ENCODE results near the gene UTP18. TPM values are rescaled to one million over a fixed set of nuclear protein-coding genes. Genes with fewer than 3 reads are reported as not detected.
A peak's percentile ranks its signal among the peaks of the same experiment; 100 is the strongest.

The UTP18 gene
- total and polyA plus RNA-seq, 2 of the 13 experiments (the other 11 are each of a cell fraction or from before 2014, with no cell fraction given): 35.2 to 104 TPM

DNA sequence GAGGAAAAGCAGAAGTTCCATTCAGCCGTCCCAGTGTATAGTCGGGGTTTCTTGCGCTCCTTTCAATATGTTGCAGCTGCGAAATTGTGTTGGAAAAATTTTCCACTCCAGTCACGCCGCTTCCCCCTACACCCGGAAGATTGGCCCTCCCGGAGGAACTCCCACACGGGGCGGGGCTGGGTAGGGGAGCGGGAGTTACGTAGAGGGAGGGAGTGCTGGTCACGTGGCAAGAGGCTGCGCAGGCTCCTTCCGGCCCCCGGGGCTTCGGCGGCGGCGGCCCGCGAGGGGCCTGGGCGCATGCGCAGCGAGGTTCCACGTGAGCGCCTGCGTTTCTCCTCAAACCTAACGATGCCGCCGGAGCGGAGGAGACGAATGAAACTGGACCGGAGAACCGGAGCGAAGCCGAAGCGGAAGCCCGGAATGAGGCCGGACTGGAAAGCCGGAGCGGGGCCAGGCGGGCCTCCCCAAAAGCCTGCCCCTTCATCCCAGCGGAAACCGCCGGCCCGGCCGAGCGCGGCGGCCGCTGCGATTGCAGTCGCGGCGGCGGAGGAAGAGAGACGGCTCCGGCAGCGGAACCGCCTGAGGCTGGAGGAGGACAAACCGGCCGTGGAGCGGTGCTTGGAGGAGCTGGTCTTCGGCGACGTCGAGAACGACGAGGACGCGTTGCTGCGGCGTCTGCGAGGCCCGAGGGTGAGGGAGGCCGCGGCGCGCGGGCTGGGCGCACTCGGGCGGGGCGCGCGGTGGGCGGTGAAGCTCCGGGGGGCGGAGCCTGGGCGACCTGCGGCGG, at the start of gene UTP18 (continued):
- TF ChIP-seq, protein P1, sequence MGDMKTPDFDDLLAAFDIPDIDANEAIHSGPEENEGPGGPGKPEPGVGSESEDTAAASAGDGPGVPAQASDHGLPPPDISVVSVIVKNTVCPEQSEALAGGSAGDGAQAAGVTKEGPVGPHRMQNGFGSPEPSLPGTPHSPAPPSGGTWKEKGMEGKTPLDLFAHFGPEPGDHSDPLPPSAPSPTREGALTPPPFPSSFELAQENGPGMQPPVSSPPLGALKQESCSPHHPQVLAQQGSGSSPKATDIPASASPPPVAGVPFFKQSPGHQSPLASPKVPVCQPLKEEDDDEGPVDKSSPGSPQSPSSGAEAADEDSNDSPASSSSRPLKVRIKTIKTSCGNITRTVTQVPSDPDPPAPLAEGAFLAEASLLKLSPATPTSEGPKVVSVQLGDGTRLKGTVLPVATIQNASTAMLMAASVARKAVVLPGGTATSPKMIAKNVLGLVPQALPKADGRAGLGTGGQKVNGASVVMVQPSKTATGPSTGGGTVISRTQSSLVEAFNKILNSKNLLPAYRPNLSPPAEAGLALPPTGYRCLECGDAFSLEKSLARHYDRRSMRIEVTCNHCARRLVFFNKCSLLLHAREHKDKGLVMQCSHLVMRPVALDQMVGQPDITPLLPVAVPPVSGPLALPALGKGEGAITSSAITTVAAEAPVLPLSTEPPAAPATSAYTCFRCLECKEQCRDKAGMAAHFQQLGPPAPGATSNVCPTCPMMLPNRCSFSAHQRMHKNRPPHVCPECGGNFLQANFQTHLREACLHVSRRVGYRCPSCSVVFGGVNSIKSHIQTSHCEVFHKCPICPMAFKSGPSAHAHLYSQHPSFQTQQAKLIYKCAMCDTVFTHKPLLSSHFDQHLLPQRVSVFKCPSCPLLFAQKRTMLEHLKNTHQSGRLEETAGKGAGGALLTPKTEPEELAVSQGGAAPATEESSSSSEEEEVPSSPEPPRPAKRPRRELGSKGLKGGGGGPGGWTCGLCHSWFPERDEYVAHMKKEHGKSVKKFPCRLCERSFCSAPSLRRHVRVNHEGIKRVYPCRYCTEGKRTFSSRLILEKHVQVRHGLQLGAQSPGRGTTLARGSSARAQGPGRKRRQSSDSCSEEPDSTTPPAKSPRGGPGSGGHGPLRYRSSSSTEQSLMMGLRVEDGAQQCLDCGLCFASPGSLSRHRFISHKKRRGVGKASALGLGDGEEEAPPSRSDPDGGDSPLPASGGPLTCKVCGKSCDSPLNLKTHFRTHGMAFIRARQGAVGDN (CRISPR knock-in tag; IDR thresholded peaks at IDR 0.05): peak; percentile 98
- peak; percentile 56 for TF ChIP-seq HNRNPK (IDR thresholded peaks at IDR 0.05; ENCODE audit: low read depth, low read length, poor library complexity, severe bottlenecking)
- TF ChIP-seq ATRX (CRISPR knock-in tag; IDR thresholded peaks at IDR 0.05; ENCODE audit: borderline replicate concordance): no peak
- TF ChIP-seq, protein P2, sequence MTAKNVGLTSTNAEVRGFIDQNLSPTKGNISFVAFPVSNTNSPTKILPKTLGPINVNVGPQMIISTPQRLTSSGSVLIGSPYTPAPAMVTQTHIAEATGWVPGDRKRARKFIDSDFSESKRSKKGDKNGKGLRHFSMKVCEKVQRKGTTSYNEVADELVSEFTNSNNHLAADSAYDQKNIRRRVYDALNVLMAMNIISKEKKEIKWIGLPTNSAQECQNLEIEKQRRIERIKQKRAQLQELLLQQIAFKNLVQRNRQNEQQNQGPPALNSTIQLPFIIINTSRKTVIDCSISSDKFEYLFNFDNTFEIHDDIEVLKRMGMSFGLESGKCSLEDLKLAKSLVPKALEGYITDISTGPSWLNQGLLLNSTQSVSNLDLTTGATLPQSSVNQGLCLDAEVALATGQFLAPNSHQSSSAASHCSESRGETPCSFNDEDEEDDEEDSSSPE (CRISPR knock-in tag; IDR thresholded peaks at IDR 0.05): peak; percentile 91
- peak; percentile 98 for TF ChIP-seq ZMAT3 (CRISPR knock-in tag; conservative IDR thresholded peaks at IDR 0.05)
- TF ChIP-seq TRIM24 (CRISPR knock-in tag; IDR thresholded peaks at IDR 0.05): no peak
- TF ChIP-seq ZFP37 (CRISPR knock-in tag; IDR thresholded peaks at IDR 0.05; ENCODE audit: borderline replicate concordance): peak; percentile 95
- TF ChIP-seq KAT2B (IDR thresholded peaks at IDR 0.05; ENCODE audit: borderline replicate concordance, low read depth, low read length): no peak
- TF ChIP-seq ADNP (CRISPR knock-in tag; IDR thresholded peaks at IDR 0.05): no peak
- peak; percentile 79 for TF ChIP-seq ZNF232 (CRISPR knock-in tag; IDR thresholded peaks at IDR 0.05; ENCODE audit: borderline replicate concordance)
- peak; percentile 72 for TF ChIP-seq MIER3 (CRISPR knock-in tag; IDR thresholded peaks at IDR 0.05; ENCODE audit: borderline replicate concordance)
- peak; percentile 82 for TF ChIP-seq PHF20 (CRISPR knock-in tag; IDR thresholded peaks at IDR 0.05)
- no peak for TF ChIP-seq ZNF780A (CRISPR knock-in tag; IDR thresholded peaks at IDR 0.05)
- TF ChIP-seq PRPF4 (IDR thresholded peaks at IDR 0.05; ENCODE audit: low read depth, low read length, poor library complexity, severe bottlenecking): no peak
- peak; percentile 52; the same call in 1 of the 2 replicates for TF ChIP-seq SIX4 (CRISPR knock-in tag; IDR thresholded peaks at IDR 0.05)
- TF ChIP-seq, protein P3, sequence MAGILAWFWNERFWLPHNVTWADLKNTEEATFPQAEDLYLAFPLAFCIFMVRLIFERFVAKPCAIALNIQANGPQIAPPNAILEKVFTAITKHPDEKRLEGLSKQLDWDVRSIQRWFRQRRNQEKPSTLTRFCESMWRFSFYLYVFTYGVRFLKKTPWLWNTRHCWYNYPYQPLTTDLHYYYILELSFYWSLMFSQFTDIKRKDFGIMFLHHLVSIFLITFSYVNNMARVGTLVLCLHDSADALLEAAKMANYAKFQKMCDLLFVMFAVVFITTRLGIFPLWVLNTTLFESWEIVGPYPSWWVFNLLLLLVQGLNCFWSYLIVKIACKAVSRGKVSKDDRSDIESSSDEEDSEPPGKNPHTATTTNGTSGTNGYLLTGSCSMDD (CRISPR knock-in tag; IDR thresholded peaks at IDR 0.05): peak; percentile 87; the same call in 1 of the 2 replicates
- no peak for TF ChIP-seq CBX2 (IDR thresholded peaks at IDR 0.05; ENCODE audit: low read depth, low read length)
- TF ChIP-seq CBX2 (CRISPR knock-in tag; IDR thresholded peaks at IDR 0.05; ENCODE audit: low read depth): no peak
- TF ChIP-seq, protein P4, sequence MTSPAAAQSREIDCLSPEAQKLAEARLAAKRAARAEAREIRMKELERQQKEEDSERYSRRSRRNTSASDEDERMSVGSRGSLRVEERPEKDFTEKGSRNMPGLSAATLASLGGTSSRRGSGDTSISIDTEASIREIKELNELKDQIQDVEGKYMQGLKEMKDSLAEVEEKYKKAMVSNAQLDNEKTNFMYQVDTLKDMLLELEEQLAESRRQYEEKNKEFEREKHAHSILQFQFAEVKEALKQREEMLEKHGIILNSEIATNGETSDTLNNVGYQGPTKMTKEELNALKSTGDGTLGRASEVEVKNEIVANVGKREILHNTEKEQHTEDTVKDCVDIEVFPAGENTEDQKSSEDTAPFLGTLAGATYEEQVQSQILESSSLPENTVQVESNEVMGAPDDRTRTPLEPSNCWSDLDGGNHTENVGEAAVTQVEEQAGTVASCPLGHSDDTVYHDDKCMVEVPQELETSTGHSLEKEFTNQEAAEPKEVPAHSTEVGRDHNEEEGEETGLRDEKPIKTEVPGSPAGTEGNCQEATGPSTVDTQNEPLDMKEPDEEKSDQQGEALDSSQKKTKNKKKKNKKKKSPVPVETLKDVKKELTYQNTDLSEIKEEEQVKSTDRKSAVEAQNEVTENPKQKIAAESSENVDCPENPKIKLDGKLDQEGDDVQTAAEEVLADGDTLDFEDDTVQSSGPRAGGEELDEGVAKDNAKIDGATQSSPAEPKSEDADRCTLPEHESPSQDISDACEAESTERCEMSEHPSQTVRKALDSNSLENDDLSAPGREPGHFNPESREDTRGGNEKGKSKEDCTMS (CRISPR knock-in tag; conservative IDR thresholded peaks at IDR 0.05): no peak
- peak; percentile 38 for TF ChIP-seq MED8 (CRISPR knock-in tag; IDR thresholded peaks at IDR 0.05; ENCODE audit: insufficient replicate concordance)

Measured in HepG2 (cell line).